SU-DHL-6 (cell line): ENCODE results near the gene CACNB4.

Experiments used
- CTCF ChIP-seq: fragments of 200-600 bp; sonication (generic); IDR thresholded peaks from one replicate; pipeline ENCODE4 v1.5.1; 2017; ENCODE audit warnings: antibody characterized with exemption, mild to moderate bottlenecking, low read length, moderate library complexity; ENCODE audit not compliant: insufficient read depth, poor library complexity, severe bottlenecking
- EZH2phosphoT487 ChIP-seq: fragments of 200-600 bp; sonication (generic), shearing (Covaris generic); conservative IDR thresholded peaks from 2 replicates; pipeline ENCODE4 v1.6.1; 2018; ENCODE audit warnings: mild to moderate bottlenecking, antibody characterized with exemption, low read length, moderate library complexity, mixed read lengths

- TF ChIP-seq CTCF (no peak), EZH2phosphoT487 (no peak)
These were observed 236.1 kb downstream of the CACNB4 start for GRCh38 chr2:151862700-151863099.
